ENCODE measurements around the gene RGL2. TPM values are rescaled to one million over a fixed set of nuclear protein-coding genes. Genes with fewer than 3 reads are reported as not detected.
A peak's percentile ranks its signal among the peaks of the same experiment; 100 is the strongest.

Gene RGL2
- total RNA-seq, 3 donors from 2014 or later = 11.6 to 15.8 (median 15.4) TPM

DNA sequence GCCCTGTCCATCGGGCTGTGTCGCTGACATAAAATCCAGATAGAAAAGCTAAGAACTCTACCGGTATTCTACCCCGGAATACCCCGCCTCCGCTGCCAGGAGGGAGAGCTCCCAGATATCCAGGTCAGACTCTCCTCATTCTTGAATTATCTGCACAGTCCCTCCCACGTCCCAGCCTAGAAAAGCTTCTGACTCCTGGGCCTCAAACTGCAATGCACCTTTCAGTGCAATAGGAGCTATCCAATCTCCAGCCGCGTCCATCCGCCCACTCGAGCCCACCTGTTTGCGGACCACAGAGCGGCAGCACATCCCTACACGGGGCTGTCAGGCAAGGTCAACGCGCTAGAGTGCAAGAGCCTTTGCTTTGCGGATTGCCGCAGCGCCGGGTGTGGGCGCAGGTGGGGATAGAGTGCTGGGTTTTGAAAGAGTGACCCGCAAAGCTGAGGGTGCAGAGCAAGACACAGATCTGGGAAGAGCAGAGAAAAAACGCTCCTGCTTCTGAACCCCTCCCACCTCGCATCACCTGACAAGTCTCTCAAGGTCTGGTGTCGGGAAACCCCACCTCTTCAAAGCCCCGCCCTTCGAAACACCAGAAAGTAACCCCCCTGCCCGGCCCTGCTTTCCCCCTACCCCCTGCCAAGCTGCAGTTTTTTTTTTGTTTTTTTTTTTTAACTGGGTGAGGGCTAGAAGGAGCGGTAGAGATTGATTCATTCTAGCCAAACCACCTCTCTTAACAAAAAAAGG, 13.8 kb upstream of the RGL2 start:
- H3K4me3 Mint-ChIP-seq = peak overlapping the region; percentile 95
- DNase-seq (peak; percentile 81), ATAC-seq (peak; percentile 30 to 32)
- no peaks in the 10 kb centered on the region for H3K27me3 Mint-ChIP-seq (ENCODE audit: low read depth)
- no peaks in the 10 kb centered on the region for H3K9me3 Mint-ChIP-seq
- H3K4me1 Mint-ChIP-seq (ENCODE audit: low read depth) = peaks cover 58% of the 10 kb centered on the region
- H3K36me3 Mint-ChIP-seq (ENCODE audit: insufficient read depth) = peaks cover 13% of the 10 kb centered on the region

- H3K36me3 Mint-ChIP-seq (ENCODE audit: insufficient read depth) = peaks cover 33% of the 10 kb centered on the region
- H3K27me3 Mint-ChIP-seq (ENCODE audit: low read depth) = no peaks in the 10 kb centered on the region
- H3K9me3 Mint-ChIP-seq = no peaks in the 10 kb centered on the region
Measured at GRCh38 chr6:33306356-33306755, 7.6 kb upstream of the RGL2 start.

GRCh38 chr6:33305052-33305451, 6.3 kb upstream of the RGL2 start:
- H3K27me3 Mint-ChIP-seq (ENCODE audit: low read depth) = no peaks in the 10 kb centered on the region
- H3K36me3 Mint-ChIP-seq (ENCODE audit: insufficient read depth) = peaks cover 30% of the 10 kb centered on the region
- H3K4me3 Mint-ChIP-seq = no peak overlapping the region
- ATAC-seq = no peak
- no peaks in the 10 kb centered on the region for H3K9me3 Mint-ChIP-seq
- no peak for DNase-seq
- H3K4me1 Mint-ChIP-seq (ENCODE audit: low read depth) = peaks cover 41% of the 10 kb centered on the region

More at GRCh38 chr6:33306356-33306755, 7.6 kb upstream of the RGL2 start:
- no peak for DNase-seq
- H3K4me3 Mint-ChIP-seq = no peak overlapping the region
- peaks cover 38% of the 10 kb centered on the region for H3K4me1 Mint-ChIP-seq (ENCODE audit: low read depth)
- no peak for ATAC-seq

DNA sequence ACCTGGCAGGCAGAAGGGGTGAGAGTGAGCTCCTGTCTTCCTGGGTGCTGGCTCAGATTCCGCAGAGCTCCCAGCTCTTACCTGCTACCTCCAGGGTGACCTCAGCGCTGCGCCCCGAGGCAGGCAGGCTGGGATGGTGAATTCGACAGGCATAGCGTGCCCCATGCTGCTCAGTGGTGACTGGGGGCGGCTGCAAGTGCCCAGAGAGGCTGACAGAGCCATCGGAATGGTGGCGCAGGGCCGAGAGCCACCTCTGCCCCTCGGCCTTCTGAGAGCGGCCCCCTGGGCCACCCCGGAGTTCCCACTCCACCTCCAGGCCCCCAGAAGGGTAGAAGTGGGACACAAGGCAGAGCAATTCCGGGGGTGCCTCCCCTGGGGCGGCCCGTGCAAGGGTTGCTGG, 5.5 kb upstream of the RGL2 start:
- DNase-seq (no peak), ATAC-seq (no peak)
- Mint-ChIP-seq H3K36me3 (ENCODE audit: insufficient read depth) (peaks cover 34% of the 10 kb centered on the region), H3K4me1 (ENCODE audit: low read depth) (peaks cover 49% of the 10 kb centered on the region), H3K9me3 (no peaks in the 10 kb centered on the region), H3K4me3 (no peak overlapping the region), H3K27me3 (ENCODE audit: low read depth) (no peaks in the 10 kb centered on the region)

DNA sequence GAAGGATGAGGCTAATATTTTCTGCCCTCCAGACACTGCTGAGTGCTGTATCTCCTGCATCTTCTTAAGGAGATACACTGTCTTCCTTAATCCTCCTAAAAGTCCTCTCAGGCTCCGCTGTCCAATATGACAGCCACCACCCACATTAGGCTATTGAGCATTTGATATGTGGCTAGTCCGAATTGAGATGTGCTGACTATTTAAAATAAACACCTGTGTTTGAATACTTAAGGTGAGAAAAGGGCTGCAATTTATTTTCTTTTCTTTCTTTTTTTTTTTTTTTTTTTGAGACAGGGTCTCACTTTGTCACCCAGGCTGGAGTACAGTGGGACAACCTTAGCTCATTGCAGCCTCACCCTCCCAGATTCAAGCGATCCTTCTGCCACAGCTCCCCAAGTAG, 3.1 kb upstream of the RGL2 start:
- H3K27me3 Mint-ChIP-seq (ENCODE audit: low read depth) = no peaks in the 10 kb centered on the region
- H3K4me3 Mint-ChIP-seq = no peak overlapping the region
- DNase-seq = no peak
- no peaks in the 10 kb centered on the region for H3K9me3 Mint-ChIP-seq
- H3K4me1 Mint-ChIP-seq (ENCODE audit: low read depth) = peaks cover 48% of the 10 kb centered on the region
- ATAC-seq = no peak
- H3K36me3 Mint-ChIP-seq (ENCODE audit: insufficient read depth) = peaks cover 29% of the 10 kb centered on the region

GRCh38 chr6:33299237-33299944, 649 bp upstream of the RGL2 start:
- Mint-ChIP-seq H3K27me3 (ENCODE audit: low read depth) (no peaks in the 10 kb centered on the region), H3K9me3 (no peaks in the 10 kb centered on the region), H3K4me1 (ENCODE audit: low read depth) (peaks cover 36% of the 10 kb centered on the region), H3K36me3 (ENCODE audit: insufficient read depth) (peaks cover 20% of the 10 kb centered on the region), H3K4me3 (peak overlapping the region; percentile 94)
- peak; percentile 91 for DNase-seq
- ATAC-seq = peak; percentile 88

DNA sequence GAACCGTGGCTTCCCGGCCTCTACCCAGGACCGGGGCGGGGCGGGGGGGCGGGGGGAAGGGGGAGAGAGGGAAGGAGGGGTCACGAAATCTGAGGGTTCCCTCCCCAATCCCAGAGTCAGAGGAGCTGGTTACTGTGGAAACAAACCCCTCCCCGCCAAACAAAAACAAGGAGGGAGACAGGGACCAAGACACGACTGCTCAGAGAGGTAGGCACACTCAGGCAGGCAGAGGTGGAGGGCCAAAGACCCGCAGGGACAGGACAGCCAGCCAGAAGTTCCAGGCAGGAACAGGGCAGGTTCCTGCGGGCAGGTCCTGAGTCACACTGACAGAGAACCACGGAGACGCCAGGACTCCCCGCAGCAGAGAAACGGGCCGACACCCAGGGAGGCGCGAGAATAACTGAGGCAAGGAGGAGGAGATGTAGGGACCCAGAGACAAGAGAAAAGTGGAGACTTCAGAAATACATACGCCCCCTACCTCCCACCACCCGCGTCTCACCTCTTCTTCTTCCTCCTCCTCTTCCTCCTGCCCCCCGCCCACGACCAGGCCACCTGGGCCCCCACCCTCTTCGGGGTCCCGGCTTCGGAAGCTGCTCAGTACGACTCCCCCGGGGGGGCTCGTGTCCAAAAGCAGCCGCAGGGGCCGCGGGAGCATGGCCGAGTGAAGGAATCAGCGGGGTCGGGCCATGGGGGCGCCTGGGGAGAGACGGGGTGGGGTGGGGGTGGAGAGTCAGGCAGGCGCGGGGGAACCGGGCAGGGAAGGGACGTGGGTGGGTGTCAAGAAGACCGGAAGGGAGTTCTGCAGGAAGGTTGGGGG, 578 bp downstream of the RGL2 start:
- peaks cover 17% of the 10 kb centered on the region for H3K36me3 Mint-ChIP-seq (ENCODE audit: insufficient read depth)
- peak overlapping the region; percentile 94 for H3K4me3 Mint-ChIP-seq
- H3K4me1 Mint-ChIP-seq (ENCODE audit: low read depth) = peaks cover 33% of the 10 kb centered on the region
- no peaks in the 10 kb centered on the region for H3K9me3 Mint-ChIP-seq
- ATAC-seq (peak; percentile 14 to 29), DNase-seq (peak; percentile 29)
- H3K27me3 Mint-ChIP-seq (ENCODE audit: low read depth) = no peaks in the 10 kb centered on the region

- Mint-ChIP-seq H3K4me1 (ENCODE audit: low read depth) (peaks cover 33% of the 10 kb centered on the region), H3K27me3 (ENCODE audit: low read depth) (no peaks in the 10 kb centered on the region), H3K4me3 (peak overlapping the region; percentile 94), H3K9me3 (no peaks in the 10 kb centered on the region), H3K36me3 (ENCODE audit: insufficient read depth) (peaks cover 20% of the 10 kb centered on the region)
- DNase-seq = no peak
- ATAC-seq = no peak
Measured at GRCh38 chr6:33297406-33297955, 1.3 kb downstream of the RGL2 start.

GRCh38 chr6:33296797-33297405, 1.8 kb downstream of the RGL2 start:
- H3K27me3 Mint-ChIP-seq (ENCODE audit: low read depth) = no peaks in the 10 kb centered on the region
- ATAC-seq (no peak), DNase-seq (no peak)
- peak overlapping the region; percentile 94 for H3K4me3 Mint-ChIP-seq
- H3K4me1 Mint-ChIP-seq (ENCODE audit: low read depth) = peaks cover 33% of the 10 kb centered on the region
- H3K36me3 Mint-ChIP-seq (ENCODE audit: insufficient read depth) = peaks cover 24% of the 10 kb centered on the region
- no peaks in the 10 kb centered on the region for H3K9me3 Mint-ChIP-seq

DNA sequence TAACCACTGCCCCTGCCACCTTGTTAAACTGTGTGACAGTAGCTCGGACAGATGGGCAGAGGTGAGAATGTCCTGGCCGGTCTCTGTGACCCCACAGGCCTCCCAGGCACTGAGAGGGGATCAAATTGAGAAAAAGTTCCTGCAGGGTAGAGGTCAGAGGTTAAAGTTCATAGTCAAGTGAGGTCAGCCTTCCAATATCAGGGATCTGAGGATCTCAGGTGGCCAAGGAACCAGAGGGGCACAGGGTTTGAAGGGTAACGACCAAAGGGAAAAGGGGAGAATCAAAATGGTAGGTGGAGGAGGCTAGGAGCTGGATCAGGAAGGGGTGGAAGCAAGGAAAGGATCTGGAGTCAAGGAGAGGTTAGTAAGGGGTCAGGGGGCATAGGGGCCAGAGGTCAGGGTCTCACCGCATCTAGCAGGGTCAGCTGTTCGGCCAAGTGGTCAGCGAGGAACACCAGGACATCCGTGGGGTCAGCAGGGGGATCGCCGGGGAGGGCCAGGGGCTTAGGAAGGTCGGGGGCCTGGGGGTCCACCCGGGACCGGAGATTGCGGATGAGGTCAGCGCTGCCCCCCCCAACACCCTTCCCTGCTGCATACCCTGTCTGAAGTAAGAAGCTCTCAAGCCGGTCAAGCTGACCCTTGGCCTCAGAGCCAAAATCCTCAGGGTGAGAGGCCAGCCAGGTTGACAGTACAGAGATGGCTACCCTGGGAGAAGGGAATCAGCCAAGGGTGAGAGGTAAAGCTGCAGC, 2.9 kb downstream of the RGL2 start:
- peaks cover 26% of the 10 kb centered on the region for H3K36me3 Mint-ChIP-seq (ENCODE audit: insufficient read depth)
- H3K4me1 Mint-ChIP-seq (ENCODE audit: low read depth) = peaks cover 34% of the 10 kb centered on the region
- DNase-seq (no peak), ATAC-seq (no peak)
- no peak overlapping the region for H3K4me3 Mint-ChIP-seq
- H3K27me3 Mint-ChIP-seq (ENCODE audit: low read depth) = no peaks in the 10 kb centered on the region
- H3K9me3 Mint-ChIP-seq = no peaks in the 10 kb centered on the region

DNA sequence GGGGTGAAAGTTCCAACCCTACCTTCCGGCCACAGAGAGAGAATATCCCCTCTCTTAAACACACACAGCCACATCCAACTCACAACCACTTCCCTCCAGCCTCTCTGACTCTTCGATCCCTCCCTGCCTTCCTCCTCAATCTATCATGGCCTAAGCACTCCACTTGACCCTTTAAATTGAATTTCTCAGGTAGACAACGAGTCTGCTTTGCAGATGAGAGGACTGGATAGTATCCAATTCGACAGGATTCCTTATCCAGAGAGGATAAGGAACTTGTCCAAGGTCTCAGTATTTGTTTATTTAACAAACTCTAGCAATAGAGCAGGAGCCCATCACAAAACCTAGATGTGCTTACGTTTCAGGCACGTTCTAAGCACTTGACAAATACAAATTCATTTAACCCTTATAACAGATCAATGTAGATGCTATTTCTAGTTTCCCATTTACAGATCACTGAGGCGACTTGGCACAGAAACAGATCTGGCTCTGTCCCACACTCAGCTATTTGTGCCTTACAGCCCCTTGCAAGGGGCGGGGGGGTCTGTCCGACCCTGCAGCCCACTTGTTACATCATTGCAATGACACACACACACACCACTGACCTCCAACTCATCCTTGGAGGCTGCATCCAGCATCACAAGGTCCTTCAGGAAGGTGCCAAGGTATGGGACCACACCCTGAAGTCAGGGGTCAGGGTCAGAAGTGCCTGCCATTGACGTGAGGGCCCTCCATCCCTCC, 4.5 kb downstream of the RGL2 start:
- Mint-ChIP-seq H3K27me3 (ENCODE audit: low read depth) (no peaks in the 10 kb centered on the region), H3K9me3 (no peaks in the 10 kb centered on the region), H3K4me1 (ENCODE audit: low read depth) (peaks cover 31% of the 10 kb centered on the region), H3K4me3 (no peak overlapping the region), H3K36me3 (ENCODE audit: insufficient read depth) (peaks cover 24% of the 10 kb centered on the region)
- no peak for ATAC-seq
- no peak for DNase-seq

GRCh38 chr6:33292996-33293682, 5.6 kb downstream of the RGL2 start:
- Mint-ChIP-seq H3K36me3 (ENCODE audit: insufficient read depth) (peaks cover 24% of the 10 kb centered on the region), H3K4me3 (peak overlapping the region; percentile 35), H3K4me1 (ENCODE audit: low read depth) (peaks cover 34% of the 10 kb centered on the region), H3K9me3 (no peaks in the 10 kb centered on the region), H3K27me3 (ENCODE audit: low read depth) (no peaks in the 10 kb centered on the region)
- ATAC-seq (no peak), DNase-seq (no peak)
